ENCODE measurements around the gene STX8. TPM values are rescaled to one million over a fixed set of nuclear protein-coding genes. Genes with fewer than 3 reads are reported as not detected.

Gene STX8
- total RNA-seq, 1 experiment from 2014 or later, result 38.8 TPM

DNA sequence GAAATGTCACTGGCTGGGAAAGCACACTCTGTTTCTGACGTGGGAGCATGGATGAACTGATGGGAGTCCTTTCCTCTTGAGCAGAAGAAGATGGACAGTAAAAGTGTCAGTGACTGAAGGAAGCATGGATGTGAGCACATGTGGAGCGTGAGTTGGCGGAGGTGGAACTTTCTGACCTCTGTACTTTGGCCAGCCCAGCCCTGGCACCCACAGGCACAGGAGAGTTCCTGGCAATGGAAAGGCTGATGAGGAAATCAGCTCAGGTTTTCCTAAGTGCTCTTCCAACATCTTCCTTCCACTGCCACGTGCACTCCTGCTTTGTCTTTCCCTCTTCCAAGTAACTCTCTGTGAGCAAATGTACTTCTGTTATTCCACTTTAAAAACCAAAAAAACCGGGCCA is 277.5 kb downstream of the STX8 start:
- RAD21 ChIA-PET (ENCODE audit: low non-redundant PET in 1 of 2, low total read pairs in 2 of 2, uncharacterized antibody in 2 of 2, unreplicated experiment in 2 of 2), result no interaction called here
- intact Hi-C loops (cut with micrococcal nuclease), result no loop called here
- no peaks in the 10 kb centered on the region for H3K9me3 ChIP-seq (ENCODE audit: control insufficient read depth in 1 of 2, insufficient read depth in 1 of 2, low read depth in 1 of 2, low read length in 2 of 2)
- no peak for ATAC-seq
- no peak overlapping the region for H2AFZ ChIP-seq (ENCODE audit: low read depth, low read length, poor library complexity, severe bottlenecking)
- H4K20me1 ChIP-seq (ENCODE audit: insufficient read depth), result no peaks in the 10 kb centered on the region
- POLR2A ChIA-PET, result no interaction called here
- no peak overlapping the region for H3K27ac ChIP-seq (ENCODE audit: low read depth, low read length)
- H3K4me1 ChIP-seq (ENCODE audit: control insufficient read depth in 1 of 2, insufficient read depth in 2 of 2, low read length in 2 of 2), result no peaks in the 10 kb centered on the region
- H3K9ac ChIP-seq (ENCODE audit: low read length), result no peak overlapping the region
- no peak for DNase-seq (ENCODE audit: low read depth, low spot score)
- H3K4me2 ChIP-seq (ENCODE audit: low read length), result no peak overlapping the region
- no peak overlapping the region for H3K4me3 ChIP-seq (replicated peaks in 1 of 2; ENCODE audit: low read depth in 1 of 2, low read length in 2 of 2)
- TF ChIP-seq TCF7L2 (IDR thresholded peaks at IDR 0.05; ENCODE audit: borderline replicate concordance, extremely low read depth, insufficient read depth, insufficient read length) (no peak), MAX (IDR thresholded peaks at IDR 0.05) (no peak), CTCF (IDR thresholded peaks at IDR 0.05 in 2 of 3, conservative IDR thresholded peaks at IDR 0.05 in 1 of 3; ENCODE audit: borderline replicate concordance in 1 of 3, insufficient read depth in 1 of 3, low read depth in 2 of 3, low read length in 2 of 3) (no peak), SIN3A (IDR thresholded peaks at IDR 0.05; ENCODE audit: low read depth) (no peak), SP1 (IDR thresholded peaks at IDR 0.05; ENCODE audit: low read depth) (no peak), RAD21 (IDR thresholded peaks at IDR 0.05; ENCODE audit: low read depth) (no peak), ZNF274 (IDR thresholded peaks at IDR 0.05; ENCODE audit: low read depth, low read length) (no peak), SRF (IDR thresholded peaks at IDR 0.05; ENCODE audit: low read depth) (no peak), POLR2AphosphoS5 (IDR thresholded peaks at IDR 0.05; ENCODE audit: low read depth, low read length) (no peak), ZFX (IDR thresholded peaks at IDR 0.05) (no peak), FOSL1 (IDR thresholded peaks at IDR 0.05; ENCODE audit: low read depth) (no peak), CBX3 (IDR thresholded peaks at IDR 0.05; ENCODE audit: low read depth) (no peak), ATF3 (IDR thresholded peaks at IDR 0.05) (no peak), REST (IDR thresholded peaks at IDR 0.05; ENCODE audit: low read depth) (no peak), POLR2A (IDR thresholded peaks at IDR 0.05; ENCODE audit: borderline replicate concordance, extremely low read depth, insufficient read depth, insufficient read length) (no peak)
- TF ChIP-seq, protein P1, sequence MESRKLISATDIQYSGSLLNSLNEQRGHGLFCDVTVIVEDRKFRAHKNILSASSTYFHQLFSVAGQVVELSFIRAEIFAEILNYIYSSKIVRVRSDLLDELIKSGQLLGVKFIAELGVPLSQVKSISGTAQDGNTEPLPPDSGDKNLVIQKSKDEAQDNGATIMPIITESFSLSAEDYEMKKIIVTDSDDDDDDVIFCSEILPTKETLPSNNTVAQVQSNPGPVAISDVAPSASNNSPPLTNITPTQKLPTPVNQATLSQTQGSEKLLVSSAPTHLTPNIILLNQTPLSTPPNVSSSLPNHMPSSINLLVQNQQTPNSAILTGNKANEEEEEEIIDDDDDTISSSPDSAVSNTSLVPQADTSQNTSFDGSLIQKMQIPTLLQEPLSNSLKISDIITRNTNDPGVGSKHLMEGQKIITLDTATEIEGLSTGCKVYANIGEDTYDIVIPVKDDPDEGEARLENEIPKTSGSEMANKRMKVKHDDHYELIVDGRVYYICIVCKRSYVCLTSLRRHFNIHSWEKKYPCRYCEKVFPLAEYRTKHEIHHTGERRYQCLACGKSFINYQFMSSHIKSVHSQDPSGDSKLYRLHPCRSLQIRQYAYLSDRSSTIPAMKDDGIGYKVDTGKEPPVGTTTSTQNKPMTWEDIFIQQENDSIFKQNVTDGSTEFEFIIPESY (IDR thresholded peaks at IDR 0.05; ENCODE audit: extremely low read depth, insufficient replicate concordance, low read length), result no peak
- CTCF ChIA-PET, result no interaction called here
- no peaks in the 10 kb centered on the region for H3K36me3 ChIP-seq (ENCODE audit: control insufficient read depth in 1 of 2, insufficient read depth in 2 of 2, low read length in 2 of 2)
- H3K79me2 ChIP-seq (ENCODE audit: insufficient read depth, low read length), result no peaks in the 10 kb centered on the region
- no peaks in the 10 kb centered on the region for H3K27me3 ChIP-seq (ENCODE audit: insufficient read depth, low read length)
- BruUV-seq (replicated peaks), result no TSS peak
- H3K9me2 ChIP-seq (ENCODE audit: insufficient read depth), result no peaks in the 10 kb centered on the region
